Mucosa of descending colon (tissue), 3 donors: ENCODE data around the gene SH3RF3. TPM values are rescaled to one million over a fixed set of nuclear protein-coding genes. Genes with fewer than 3 reads are reported as not detected.

Experiments
- ATAC-seq: fragments of 200-7000 bp; cut with Tn5 transposase; one replicate; pipeline ENCODE4 v1.9.1; 2020; ENCODE audit warnings: mild to moderate bottlenecking, moderate library complexity
- DNase-seq, 3 donors: peaks; one replicate each; pipeline ENCODE4 v3.0.0-alpha.2; 2020
- H3K36me3 ChIP-seq: fragments of 200-600 bp; one replicate; pipeline ENCODE4 v1.8.0; 2021; ENCODE audit warnings: low read depth, mild to moderate bottlenecking
- H3K4me1 ChIP-seq: fragments of 200-600 bp; one replicate; pipeline ENCODE4 v1.8.0; 2021; ENCODE audit warnings: low read depth, mild to moderate bottlenecking
- H3K4me3 ChIP-seq: fragments of 200-600 bp; one replicate; pipeline ENCODE4 v1.8.0; 2021; ENCODE audit warnings: mild to moderate bottlenecking
- H3K9me3 ChIP-seq: fragments of 200-600 bp; one replicate; pipeline ENCODE4 v1.8.0; 2021; ENCODE audit warnings: mild to moderate bottlenecking
- CTCF ChIP-seq: fragments of 200-600 bp; IDR thresholded peaks from one replicate; pipeline ENCODE4 v1.8.0; 2022; ENCODE audit warnings: antibody characterized with exemption, mild to moderate bottlenecking
- intact Hi-C, 2 donors: fragments of 100-400 bp; cut with DNase I in 1 of 2; cut with micrococcal nuclease in 1 of 2; formaldehyde crosslinking; loops; one replicate each; pipeline versions ENCODE4 v1.11.0 to v1.11.1; 2022; cut with DNase I, micrococcal nuclease
- total RNA-seq, 3 donors: library from RNA; stranded (reverse); fragmentation: NEBNext Ultra II Directional in 2 of 3; extraction: Animal tissue kit (Norgen Biotek cat#: 25700) in 2 of 3; gene quantifications; one replicate each; pipeline versions ENCODE4 v1.2.1 to v1.2.4, GENCODE V29; 2021 to 2023
- donor health status: DM: no; HTN: no; CAD: no; lungs with moderate emphysema.
- donor health status: DM: no; HTN: no; CAD: no.
- donor health status: DM: no; HTN: yes; CAD: no.

SH3RF3 gene
- total RNA-seq, 3 donors from 2014 or later, result 1.9 to 3.7 (median 3.0) TPM

- no peak for ATAC-seq
- no peak for DNase-seq
- no peak for TF ChIP-seq CTCF
- Histone ChIP-seq H3K4me3 (no peak overlapping the region), H3K9me3 (no peaks in the 10 kb centered on the region), H3K36me3 (no peaks in the 10 kb centered on the region), H3K4me1 (no peaks in the 10 kb centered on the region)
- intact Hi-C loops, result no loop called here
These were observed 214.5 kb downstream of the SH3RF3 start for GRCh38 chr2:109343460-109343859.

GRCh38 chr2:109344270-109344805 is 215.3 kb downstream of the SH3RF3 start:
- ATAC-seq, result no peak
- no peak for TF ChIP-seq CTCF

GRCh38 chr2:109345091-109345490 is 216.1 kb downstream of the SH3RF3 start:
- H3K9me3 ChIP-seq, result no peaks in the 10 kb centered on the region
- H3K4me3 ChIP-seq, result no peak overlapping the region
- TF ChIP-seq CTCF, result no peak
- ATAC-seq (no peak), DNase-seq (no peak)
- H3K36me3 ChIP-seq, result no peaks in the 10 kb centered on the region
- intact Hi-C loops, result no loop called here
- no peaks in the 10 kb centered on the region for H3K4me1 ChIP-seq

More at GRCh38 chr2:109344270-109344805, 215.3 kb downstream of the SH3RF3 start:
- intact Hi-C loops, result no loop called here
- Histone ChIP-seq H3K36me3 (no peaks in the 10 kb centered on the region), H3K9me3 (no peaks in the 10 kb centered on the region), H3K4me3 (no peak overlapping the region), H3K4me1 (no peaks in the 10 kb centered on the region)
- DNase-seq, result no peak

- no peak for TF ChIP-seq CTCF
- no peaks in the 10 kb centered on the region for H3K9me3 ChIP-seq
- intact Hi-C loops, result no loop called here
- H3K4me3 ChIP-seq, result no peak overlapping the region
- DNase-seq (no peak), ATAC-seq (no peak)
- no peaks in the 10 kb centered on the region for H3K4me1 ChIP-seq
- no peaks in the 10 kb centered on the region for H3K36me3 ChIP-seq
These were observed 216.9 kb downstream of the SH3RF3 start for GRCh38 chr2:109345653-109346480.

GRCh38 chr2:109346601-109347228 is 217.7 kb downstream of the SH3RF3 start:
- DNase-seq (no peak), ATAC-seq (no peak)
- H3K4me1 ChIP-seq, result no peaks in the 10 kb centered on the region
- intact Hi-C loops, result no loop called here
- H3K36me3 ChIP-seq, result no peaks in the 10 kb centered on the region
- no peak overlapping the region for H3K4me3 ChIP-seq
- H3K9me3 ChIP-seq, result no peaks in the 10 kb centered on the region
- TF ChIP-seq CTCF, result no peak
